HG03469 (cell line): Measurements from ENCODE around the gene RWDD3.

Experiments used
- ATAC-seq: cut with Tn5 transposase; IDR thresholded peaks from one replicate; pipeline ENCODE4 v1.9.1; 2021; ENCODE audit warnings: mild to moderate bottlenecking, moderate library complexity, moderate number of reproducible peaks; ENCODE audit not compliant: unreplicated experiment

Gene RWDD3

DNA sequence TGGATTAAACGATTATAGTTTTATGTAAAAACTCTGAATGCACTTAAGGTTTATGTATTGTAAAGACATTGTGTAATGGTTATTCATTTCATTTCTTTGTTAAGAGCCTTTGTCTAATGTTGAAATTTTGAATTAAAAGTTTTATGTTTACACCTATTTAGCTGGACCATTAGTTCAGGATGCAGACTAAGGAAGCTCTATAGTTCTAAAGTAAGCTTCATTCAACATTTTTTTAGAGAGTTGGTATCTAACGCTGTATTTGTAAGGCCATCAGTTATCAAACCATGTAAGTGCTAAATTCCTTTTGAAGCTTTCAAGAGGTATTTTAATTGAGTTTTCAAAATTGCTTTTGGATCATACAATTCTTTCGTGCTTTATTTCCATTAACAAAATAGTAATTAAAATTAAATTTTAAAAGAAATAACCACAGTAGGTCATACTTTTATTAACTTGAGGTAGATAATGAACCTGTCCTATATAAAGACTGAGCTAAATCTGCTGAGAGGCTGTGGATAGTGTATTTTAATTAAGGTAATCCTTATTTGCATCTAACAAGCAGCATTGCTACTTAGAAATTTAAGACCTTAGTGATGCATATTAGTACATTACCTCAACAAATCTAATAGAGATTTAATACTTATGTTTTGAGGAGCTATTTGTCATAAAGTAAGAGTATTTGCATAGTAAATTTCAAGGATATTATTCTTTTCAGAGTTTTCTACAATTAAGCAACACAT is 47.9 kb downstream of the RWDD3 start:
- ATAC-seq: no peak

- no peak for ATAC-seq
Observed at GRCh38 chr1:95282518-95282895, 48.5 kb downstream of the RWDD3 start.

GRCh38 chr1:95284420-95284819 is 50.4 kb downstream of the RWDD3 start:
- ATAC-seq: no peak

DNA sequence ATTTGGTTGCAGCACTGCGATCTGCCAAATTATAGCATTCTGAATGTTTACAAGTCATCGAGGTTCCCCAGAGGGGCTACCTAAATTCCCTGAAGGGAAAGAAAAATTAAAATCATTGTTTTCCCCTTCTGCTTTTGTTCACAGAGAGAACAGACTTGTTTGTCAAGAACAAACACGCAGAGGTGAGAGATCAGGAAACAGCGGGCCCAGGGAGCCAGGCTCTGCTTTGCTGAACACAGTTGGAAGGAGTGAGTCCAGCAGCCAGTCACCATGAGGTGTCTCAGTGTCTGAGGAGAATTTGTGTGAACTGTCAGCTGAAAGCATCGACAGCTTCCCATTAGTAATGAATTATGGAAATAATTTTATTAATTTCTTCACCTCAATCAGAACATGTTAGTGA is 52.5 kb downstream of the RWDD3 start:
- ATAC-seq: no peak

- no peak for ATAC-seq
Observed at GRCh38 chr1:95287081-95287480, 53.1 kb downstream of the RWDD3 start.

DNA sequence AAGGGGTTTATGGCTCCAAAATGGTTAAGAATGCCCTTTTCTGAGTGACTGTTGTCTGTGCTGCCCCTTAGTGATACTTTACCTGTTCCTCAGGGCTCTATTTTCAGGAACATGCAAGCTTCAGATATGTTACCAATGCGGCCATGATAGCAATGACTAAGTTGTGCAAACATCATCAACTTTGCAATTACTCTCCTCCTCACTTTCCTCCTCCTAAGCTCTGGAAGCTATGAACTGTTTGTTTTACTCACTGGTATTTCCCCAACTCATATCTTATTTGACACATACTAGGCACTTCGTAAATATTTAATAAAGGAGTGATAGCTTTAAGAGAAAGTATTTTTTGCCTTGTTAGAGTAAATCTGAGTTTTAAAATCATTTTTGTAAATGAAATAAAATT is 53.8 kb downstream of the RWDD3 start:
- no peak for ATAC-seq
